Adipocyte (in vitro differentiated cells): ENCODE results near the gene SSNA1.
A peak's percentile ranks its signal among the peaks of the same experiment; 100 is the strongest.

Experiments used
- DNase-seq: peaks from one replicate; pipeline ENCODE4 v3.0.0-alpha.2; 2015; ENCODE audit warnings: low read depth
- H3K27me3 ChIP-seq: replicated peaks from 2 replicates; pipeline ENCODE4 v1.7.0; 2013; ENCODE audit warnings: mild to moderate bottlenecking, low read length, moderate library complexity; ENCODE audit not compliant: control insufficient read depth, insufficient read depth
- H3K36me3 ChIP-seq: 2 replicates; pipeline ENCODE4 v1.7.0; 2013; ENCODE audit warnings: low read length, mild to moderate bottlenecking, moderate library complexity; ENCODE audit not compliant: control insufficient read depth, insufficient read depth, severe bottlenecking
- H3K4me1 ChIP-seq: 2 replicates; pipeline ENCODE4 v1.7.0; 2013; ENCODE audit warnings: mild to moderate bottlenecking, low read length, moderate library complexity; ENCODE audit not compliant: control insufficient read depth, insufficient read depth
- H3K4me3 ChIP-seq: 2 replicates; pipeline ENCODE4 v1.7.0; 2013; ENCODE audit warnings: mild to moderate bottlenecking, low read length, moderate library complexity
- H3K9ac ChIP-seq: 2 replicates; pipeline ENCODE4 v1.7.0; 2013; ENCODE audit warnings: mild to moderate bottlenecking, low read length, moderate library complexity
- H3K9me3 ChIP-seq: 2 replicates; pipeline ENCODE4 v1.7.0; 2013; ENCODE audit warnings: mild to moderate bottlenecking, low read length, moderate library complexity; ENCODE audit not compliant: control insufficient read depth

SSNA1 gene

GRCh38 chr9:137221095-137221505, 32.6 kb downstream of the SSNA1 start:
- no peaks in the 10 kb centered on the region for H3K9me3 ChIP-seq

GRCh38 chr9:137221506-137222111, 33.1 kb downstream of the SSNA1 start:
- DNase-seq: no peak
- Histone ChIP-seq H3K9ac (no peak overlapping the region), H3K27me3 (no peaks in the 10 kb centered on the region), H3K36me3 (no peaks in the 10 kb centered on the region), H3K4me1 (peaks cover 31% of the 10 kb centered on the region), H3K4me3 (no peak overlapping the region), H3K9me3 (no peaks in the 10 kb centered on the region)

More at GRCh38 chr9:137221095-137221505, 32.6 kb downstream of the SSNA1 start:
- Histone ChIP-seq H3K36me3 (no peaks in the 10 kb centered on the region), H3K27me3 (no peaks in the 10 kb centered on the region), H3K4me1 (peaks cover 32% of the 10 kb centered on the region), H3K9ac (no peak overlapping the region), H3K4me3 (no peak overlapping the region)
- DNase-seq: no peak

GRCh38 chr9:137222190-137223077, 34.0 kb downstream of the SSNA1 start, which contains the start of gene RNF208:
Gene RNF208, minus strand, starts transcription at chr9:137222240. Its CDS starts 1,028 bp downstream, at chr9:137221212.
- Histone ChIP-seq H3K36me3 (no peaks in the 10 kb centered on the region), H3K9me3 (no peaks in the 10 kb centered on the region), H3K4me3 (peak within 1 kb of the TSS; percentile 79), H3K27me3 (no peaks in the 10 kb centered on the region), H3K4me1 (peaks cover 28% of the 10 kb centered on the region), H3K9ac (peak within 1 kb of the TSS; percentile 73)
- peak; percentile 48 for DNase-seq

GRCh38 chr9:137223078-137223970, 34.8 kb downstream of the SSNA1 start:
- Histone ChIP-seq H3K27me3 (no peaks in the 10 kb centered on the region), H3K9ac (peak overlapping the region; percentile 97), H3K4me1 (peaks cover 23% of the 10 kb centered on the region), H3K9me3 (no peaks in the 10 kb centered on the region), H3K36me3 (no peaks in the 10 kb centered on the region), H3K4me3 (peak overlapping the region; percentile 92)
- peak; percentile 100 for DNase-seq

GRCh38 chr9:137224830-137225694, 36.6 kb downstream of the SSNA1 start, which contains the start of gene CYSRT1:
Gene CYSRT1, plus strand, starts transcription at chr9:137225174. Its CDS starts 448 bp downstream, at chr9:137225622.
- H3K9ac ChIP-seq: peak within 1 kb of the TSS; percentile 97
- peaks cover 12% of the 10 kb centered on the region for H3K27me3 ChIP-seq
- peak within 1 kb of the TSS; percentile 92 for H3K4me3 ChIP-seq
- H3K9me3 ChIP-seq: no peaks in the 10 kb centered on the region
- no peak for DNase-seq
- H3K4me1 ChIP-seq: peaks cover 15% of the 10 kb centered on the region
- no peaks in the 10 kb centered on the region for H3K36me3 ChIP-seq

- Histone ChIP-seq H3K9me3 (no peaks in the 10 kb centered on the region), H3K9ac (no peak overlapping the region), H3K36me3 (no peaks in the 10 kb centered on the region), H3K4me1 (peaks cover 15% of the 10 kb centered on the region), H3K27me3 (peaks cover 17% of the 10 kb centered on the region), H3K4me3 (no peak overlapping the region)
- no peak for DNase-seq
These were observed 37.3 kb downstream of the SSNA1 start for GRCh38 chr9:137225699-137226331.

GRCh38 chr9:137226338-137227053, 38.0 kb downstream of the SSNA1 start:
- Histone ChIP-seq H3K27me3 (peaks cover 19% of the 10 kb centered on the region), H3K9me3 (no peaks in the 10 kb centered on the region), H3K9ac (peak overlapping the region; percentile 41), H3K4me1 (peaks cover 15% of the 10 kb centered on the region), H3K4me3 (no peak overlapping the region), H3K36me3 (no peaks in the 10 kb centered on the region)
- no peak for DNase-seq

GRCh38 chr9:137227054-137227852, 38.8 kb downstream of the SSNA1 start, which contains the start of gene RNF224:
Gene RNF224, plus strand, starts transcription at chr9:137227502. Its CDS starts 834 bp downstream, at chr9:137228336.
- no peaks in the 10 kb centered on the region for H3K9me3 ChIP-seq
- H3K4me3 ChIP-seq: no peak within 1 kb of the TSS
- H3K9ac ChIP-seq: peak within 1 kb of the TSS; percentile 41
- H3K27me3 ChIP-seq: peaks cover 24% of the 10 kb centered on the region
- H3K4me1 ChIP-seq: peaks cover 15% of the 10 kb centered on the region
- DNase-seq: peak; percentile 88
- H3K36me3 ChIP-seq: no peaks in the 10 kb centered on the region
